DOHH2 (cell line): ENCODE data around the gene VSTM2B.

Experiments used
- H3F3A ChIP-seq: fragments of 200-600 bp; sonication (generic), shearing (Covaris generic); 2 replicates; pipeline ENCODE4 v1.6.0; 2016; ENCODE audit warnings: antibody characterized with exemption, mild to moderate bottlenecking; ENCODE audit not compliant: control insufficient read depth, insufficient read depth
- H3K27ac ChIP-seq: fragments of 200-600 bp; sonication (generic); 2 replicates; pipeline ENCODE4 v1.5.1; 2014; ENCODE audit warnings: low read depth, mild to moderate bottlenecking, low read length, moderate library complexity
- H3K27me3 ChIP-seq: fragments of 200-600 bp; sonication (generic); 2 replicates; pipeline ENCODE4 v1.6.1; 2014; ENCODE audit warnings: mild to moderate bottlenecking, low read length, mixed read lengths; ENCODE audit not compliant: control insufficient read depth
- H3K36me3 ChIP-seq: fragments of 200-600 bp; sonication (generic); 2 replicates; pipeline ENCODE4 v1.6.1; 2014; ENCODE audit warnings: mild to moderate bottlenecking, low read length, moderate library complexity, mixed read lengths; ENCODE audit not compliant: control insufficient read depth
- H3K4me1 ChIP-seq: fragments of 200-600 bp; sonication (generic); 2 replicates; pipeline ENCODE4 v1.6.1; 2014; ENCODE audit warnings: mild to moderate bottlenecking, low read length, mixed read lengths; ENCODE audit not compliant: control insufficient read depth
- H3K4me2 ChIP-seq: fragments of 200-600 bp; sonication (generic); 2 replicates; pipeline ENCODE4 v1.6.0; 2014; ENCODE audit warnings: mild to moderate bottlenecking, low read length, moderate library complexity
- H3K4me3 ChIP-seq: fragments of 200-600 bp; sonication (generic); 2 replicates; pipeline ENCODE4 v1.5.1; 2014; ENCODE audit warnings: mild to moderate bottlenecking, low read length, mixed read lengths
- H3K79me2 ChIP-seq: fragments of 200-600 bp; sonication (generic); 2 replicates; pipeline ENCODE4 v1.6.1; 2014; ENCODE audit warnings: mild to moderate bottlenecking, low read length, mixed read lengths; ENCODE audit not compliant: control insufficient read depth
- H3K9me2 ChIP-seq: fragments of 200-600 bp; sonication (generic); replicated peaks from 2 replicates; pipeline ENCODE4 v1.6.1; 2014; ENCODE audit warnings: mild to moderate bottlenecking, low read length, mixed read lengths; ENCODE audit not compliant: control insufficient read depth
- H3K9me3 ChIP-seq: fragments of 200-600 bp; sonication (generic); 2 replicates; pipeline ENCODE4 v1.6.1; 2014; ENCODE audit warnings: antibody characterized with exemption, low read length, mixed read lengths; ENCODE audit not compliant: control insufficient read depth, insufficient read depth
- H4K20me1 ChIP-seq: fragments of 200-600 bp; sonication (generic); 2 replicates; pipeline ENCODE4 v1.6.0; 2014; ENCODE audit warnings: low read depth, mild to moderate bottlenecking, antibody characterized with exemption, low read length, moderate library complexity; ENCODE audit not compliant: control insufficient read depth, insufficient read depth
- CTCF ChIP-seq: fragments of 200-600 bp; sonication (generic); IDR thresholded peaks from one replicate; pipeline ENCODE4 v1.5.1; 2014; ENCODE audit warnings: antibody characterized with exemption, mild to moderate bottlenecking, low read depth, low read length; ENCODE audit not compliant: poor library complexity, severe bottlenecking
- EZH2phosphoT487 ChIP-seq: fragments of 200-600 bp; sonication (generic); IDR thresholded peaks from 2 replicates; pipeline ENCODE4 v1.6.1; 2017; ENCODE audit warnings: borderline replicate concordance, mild to moderate bottlenecking, antibody characterized with exemption, low read length, moderate library complexity, mixed read lengths

VSTM2B gene

DNA sequence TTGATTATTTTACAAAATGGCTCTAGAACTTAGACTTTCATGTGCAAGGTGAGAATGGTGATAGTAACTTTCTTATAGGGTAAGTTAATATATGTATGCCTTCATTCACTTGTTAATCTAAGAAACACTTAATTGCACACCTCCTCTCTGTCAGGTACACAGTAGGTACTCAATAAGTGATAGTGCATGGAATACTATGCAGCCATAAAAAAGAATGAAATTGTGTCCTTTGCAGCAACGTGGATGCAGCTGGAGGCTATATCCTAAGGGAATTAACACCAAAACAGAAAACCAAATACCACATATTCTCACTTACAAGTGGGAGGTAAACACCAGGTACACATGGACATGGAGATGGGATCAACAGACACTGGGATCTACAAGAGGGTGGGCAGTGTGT, 17.6 kb upstream of the VSTM2B start:
- TF ChIP-seq CTCF (no peak), EZH2phosphoT487 (no peak)
- no peaks in the 10 kb centered on the region for H3K36me3 ChIP-seq
- H3K27ac ChIP-seq = no peak overlapping the region
- H3K4me2 ChIP-seq = no peak overlapping the region
- no peaks in the 10 kb centered on the region for H3K9me2 ChIP-seq
- H4K20me1 ChIP-seq = no peaks in the 10 kb centered on the region
- no peak overlapping the region for H3K4me3 ChIP-seq
- no peaks in the 10 kb centered on the region for H3K9me3 ChIP-seq
- no peaks in the 10 kb centered on the region for H3K4me1 ChIP-seq
- H3K27me3 ChIP-seq = no peaks in the 10 kb centered on the region
- no peaks in the 10 kb centered on the region for H3K79me2 ChIP-seq
- no peaks in the 10 kb centered on the region for H3F3A ChIP-seq

GRCh38 chr19:29509456-29509855, 16.3 kb upstream of the VSTM2B start:
- no peaks in the 10 kb centered on the region for H3F3A ChIP-seq
- H3K79me2 ChIP-seq = no peaks in the 10 kb centered on the region
- no peaks in the 10 kb centered on the region for H3K27me3 ChIP-seq
- H3K4me3 ChIP-seq = no peak overlapping the region
- no peak overlapping the region for H3K27ac ChIP-seq
- TF ChIP-seq CTCF (no peak), EZH2phosphoT487 (no peak)
- H3K9me2 ChIP-seq = no peaks in the 10 kb centered on the region
- H3K4me1 ChIP-seq = no peaks in the 10 kb centered on the region
- no peak overlapping the region for H3K4me2 ChIP-seq
- H3K36me3 ChIP-seq = no peaks in the 10 kb centered on the region
- H4K20me1 ChIP-seq = no peaks in the 10 kb centered on the region
- H3K9me3 ChIP-seq = no peaks in the 10 kb centered on the region

GRCh38 chr19:29510701-29511265, 15.0 kb upstream of the VSTM2B start:
- Histone ChIP-seq H3K4me1 (no peaks in the 10 kb centered on the region), H3K4me2 (no peak overlapping the region), H3K36me3 (no peaks in the 10 kb centered on the region), H3K27me3 (no peaks in the 10 kb centered on the region), H3F3A (no peaks in the 10 kb centered on the region), H3K79me2 (no peaks in the 10 kb centered on the region), H4K20me1 (no peaks in the 10 kb centered on the region), H3K9me3 (no peaks in the 10 kb centered on the region), H3K27ac (no peak overlapping the region), H3K4me3 (no peak overlapping the region), H3K9me2 (no peaks in the 10 kb centered on the region)
- no peak for TF ChIP-seq CTCF
- TF ChIP-seq EZH2phosphoT487 = no peak
